Esophagus muscularis mucosa (tissue), 4 donors: ENCODE results near the gene YEATS4.

ENCODE experiments used
- CTCF ChIP-seq, 3 experiments: fragments of 200-600 bp in 2 of 3; fragments of 450-650 bp in 1 of 3; sonication (generic) in 2 of 3; IDR thresholded peaks; one replicate each; pipeline ENCODE4 v1.5.1; 2017 to 2019; ENCODE audit warnings: antibody characterized with exemption in 3 of 3, mild to moderate bottlenecking in 2 of 3, moderate library complexity in 1 of 3
- EP300 ChIP-seq: sonication (generic); formaldehyde crosslinking; IDR thresholded peaks from one replicate; pipeline ENCODE4 v1.6.1; 2017; ENCODE audit warnings: antibody characterized with exemption
- POLR2A ChIP-seq: fragments of 450-650 bp; IDR thresholded peaks from one replicate; pipeline ENCODE4 v1.6.1; 2017; ENCODE audit warnings: antibody characterized with exemption, moderate library complexity, mild to moderate bottlenecking, low read depth
- POLR2AphosphoS5 ChIP-seq, 2 donors: sonication (generic); formaldehyde crosslinking; IDR thresholded peaks; one replicate each; pipeline ENCODE4 v1.6.1; 2017; ENCODE audit warnings: antibody characterized with exemption in 2 of 2

GRCh38 chr12:69385038-69385437 is 25.5 kb downstream of the YEATS4 start:
- TF ChIP-seq CTCF (IDR thresholded peaks at IDR 0.05) (no peak), POLR2A (no peak), POLR2AphosphoS5 (IDR thresholded peaks at IDR 0.05) (no peak), EP300 (no peak)
